ENCODE measurements around the gene MAPK1.

The MAPK1 gene

GRCh38 chr22:21832291-21833290 is 34.9 kb downstream of the MAPK1 start:
- Histone ChIP-seq H3K27me3 (replicated peaks; ENCODE audit: insufficient read depth, low read length) (no peaks in the 10 kb centered on the region), H3K79me2 (ENCODE audit: low read length) (peaks cover 81% of the 10 kb centered on the region), H3K9me2 (replicated peaks; ENCODE audit: insufficient read depth, low read length) (no peaks in the 10 kb centered on the region), H3K4me2 (ENCODE audit: low read depth, low read length) (no peak overlapping the region), H2AFZ (ENCODE audit: low read length) (no peak overlapping the region), H3K9me3 (replicated peaks; ENCODE audit: insufficient read depth, low read length) (no peaks in the 10 kb centered on the region), H3K4me1 (ENCODE audit: low read length) (no peaks in the 10 kb centered on the region), H4K20me1 (ENCODE audit: insufficient read depth, low read length) (peaks cover 25% of the 10 kb centered on the region), H3K27ac (ENCODE audit: low read length) (no peak overlapping the region), H3F3A (ENCODE audit: insufficient read depth, low read length) (no peaks in the 10 kb centered on the region), H3K36me3 (replicated peaks; ENCODE audit: insufficient read depth, low read length) (no peaks in the 10 kb centered on the region), H3K4me3 (ENCODE audit: low read length) (no peak overlapping the region), H3K9ac (ENCODE audit: low read length) (no peak overlapping the region)
- TF ChIP-seq EZH2phosphoT487 (IDR thresholded peaks at IDR 0.05; ENCODE audit: low read length) (no peak), EZH2 (optimal IDR thresholded peaks at IDR 0.05; ENCODE audit: low read depth, low read length) (no peak)
- TF ChIP-seq, protein P1, sequence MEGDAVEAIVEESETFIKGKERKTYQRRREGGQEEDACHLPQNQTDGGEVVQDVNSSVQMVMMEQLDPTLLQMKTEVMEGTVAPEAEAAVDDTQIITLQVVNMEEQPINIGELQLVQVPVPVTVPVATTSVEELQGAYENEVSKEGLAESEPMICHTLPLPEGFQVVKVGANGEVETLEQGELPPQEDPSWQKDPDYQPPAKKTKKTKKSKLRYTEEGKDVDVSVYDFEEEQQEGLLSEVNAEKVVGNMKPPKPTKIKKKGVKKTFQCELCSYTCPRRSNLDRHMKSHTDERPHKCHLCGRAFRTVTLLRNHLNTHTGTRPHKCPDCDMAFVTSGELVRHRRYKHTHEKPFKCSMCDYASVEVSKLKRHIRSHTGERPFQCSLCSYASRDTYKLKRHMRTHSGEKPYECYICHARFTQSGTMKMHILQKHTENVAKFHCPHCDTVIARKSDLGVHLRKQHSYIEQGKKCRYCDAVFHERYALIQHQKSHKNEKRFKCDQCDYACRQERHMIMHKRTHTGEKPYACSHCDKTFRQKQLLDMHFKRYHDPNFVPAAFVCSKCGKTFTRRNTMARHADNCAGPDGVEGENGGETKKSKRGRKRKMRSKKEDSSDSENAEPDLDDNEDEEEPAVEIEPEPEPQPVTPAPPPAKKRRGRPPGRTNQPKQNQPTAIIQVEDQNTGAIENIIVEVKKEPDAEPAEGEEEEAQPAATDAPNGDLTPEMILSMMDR (IDR thresholded peaks at IDR 0.05; ENCODE audit: low read length) = no peak
- no peak for DNase-seq

DNA sequence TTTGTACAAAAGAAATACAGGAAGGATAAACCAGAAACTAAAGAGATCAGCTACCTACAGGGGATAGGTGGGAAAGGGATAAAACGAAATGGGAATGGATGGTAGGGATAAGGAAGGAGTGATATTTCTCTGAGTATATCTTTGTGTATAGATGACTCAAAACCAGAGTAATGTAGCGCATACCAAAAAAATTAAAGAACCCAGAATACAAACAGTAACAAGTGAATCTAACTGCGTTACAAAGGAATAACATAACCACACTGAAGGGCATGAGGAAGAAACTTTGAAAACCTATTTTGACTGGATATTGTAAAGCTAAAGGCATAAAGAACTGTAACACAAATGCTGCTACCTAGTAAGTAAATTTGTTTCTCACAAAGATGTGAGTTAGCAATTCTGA is 37.9 kb downstream of the MAPK1 start:
- H3K36me3 ChIP-seq (replicated peaks; ENCODE audit: insufficient read depth, low read length) = no peaks in the 10 kb centered on the region
- H3K9ac ChIP-seq (ENCODE audit: low read length) = no peak overlapping the region
- H3K79me2 ChIP-seq (ENCODE audit: low read length) = peaks cover 80% of the 10 kb centered on the region
- H3K4me3 ChIP-seq (ENCODE audit: low read length) = no peak overlapping the region
- no peak overlapping the region for H2AFZ ChIP-seq (ENCODE audit: low read length)
- no peak for DNase-seq
- H3K9me3 ChIP-seq (replicated peaks; ENCODE audit: insufficient read depth, low read length) = no peaks in the 10 kb centered on the region
- TF ChIP-seq, protein P1 (IDR thresholded peaks at IDR 0.05; ENCODE audit: low read length) = no peak
- no peak for TF ChIP-seq EZH2 (optimal IDR thresholded peaks at IDR 0.05; ENCODE audit: low read depth, low read length)
- no peak for TF ChIP-seq EZH2phosphoT487 (IDR thresholded peaks at IDR 0.05; ENCODE audit: low read length)
- no peak overlapping the region for H3K4me2 ChIP-seq (ENCODE audit: low read depth, low read length)
- no peak overlapping the region for H3K27ac ChIP-seq (ENCODE audit: low read length)
- peaks cover 22% of the 10 kb centered on the region for H4K20me1 ChIP-seq (ENCODE audit: insufficient read depth, low read length)
- no peaks in the 10 kb centered on the region for H3K4me1 ChIP-seq (ENCODE audit: low read length)
- no peaks in the 10 kb centered on the region for H3K9me2 ChIP-seq (replicated peaks; ENCODE audit: insufficient read depth, low read length)
- no peaks in the 10 kb centered on the region for H3K27me3 ChIP-seq (replicated peaks; ENCODE audit: insufficient read depth, low read length)
- H3F3A ChIP-seq (ENCODE audit: insufficient read depth, low read length) = no peaks in the 10 kb centered on the region

- Histone ChIP-seq H3K4me1 (ENCODE audit: low read length) (no peaks in the 10 kb centered on the region), H3K36me3 (replicated peaks; ENCODE audit: insufficient read depth, low read length) (no peaks in the 10 kb centered on the region), H3K27me3 (replicated peaks; ENCODE audit: insufficient read depth, low read length) (no peaks in the 10 kb centered on the region), H3K9ac (ENCODE audit: low read length) (no peak overlapping the region), H3K27ac (ENCODE audit: low read length) (no peak overlapping the region), H3K4me3 (ENCODE audit: low read length) (no peak overlapping the region), H2AFZ (ENCODE audit: low read length) (no peak overlapping the region), H3F3A (ENCODE audit: insufficient read depth, low read length) (no peaks in the 10 kb centered on the region; the same call in 1 of the 2 replicates), H3K4me2 (ENCODE audit: low read depth, low read length) (no peak overlapping the region), H3K9me3 (replicated peaks; ENCODE audit: insufficient read depth, low read length) (no peaks in the 10 kb centered on the region), H3K9me2 (replicated peaks; ENCODE audit: insufficient read depth, low read length) (no peaks in the 10 kb centered on the region), H3K79me2 (ENCODE audit: low read length) (peaks cover 91% of the 10 kb centered on the region), H4K20me1 (ENCODE audit: insufficient read depth, low read length) (peaks cover 22% of the 10 kb centered on the region)
- TF ChIP-seq EZH2phosphoT487 (IDR thresholded peaks at IDR 0.05; ENCODE audit: low read length) (no peak), EZH2 (optimal IDR thresholded peaks at IDR 0.05; ENCODE audit: low read depth, low read length) (no peak)
- TF ChIP-seq, protein P1 (IDR thresholded peaks at IDR 0.05; ENCODE audit: low read length) = no peak
- DNase-seq = no peak
Observed at GRCh38 chr22:21828268-21828638, 39.2 kb downstream of the MAPK1 start.

Data from MM.1S (cell line).